ENCODE data around the gene ZFHX3. TPM values are rescaled to one million over a fixed set of nuclear protein-coding genes. Genes with fewer than 3 reads are reported as not detected.

Gene ZFHX3
- total RNA-seq, 2 donors from 2014 or later, result 0.21 to 0.22 TPM

DNA sequence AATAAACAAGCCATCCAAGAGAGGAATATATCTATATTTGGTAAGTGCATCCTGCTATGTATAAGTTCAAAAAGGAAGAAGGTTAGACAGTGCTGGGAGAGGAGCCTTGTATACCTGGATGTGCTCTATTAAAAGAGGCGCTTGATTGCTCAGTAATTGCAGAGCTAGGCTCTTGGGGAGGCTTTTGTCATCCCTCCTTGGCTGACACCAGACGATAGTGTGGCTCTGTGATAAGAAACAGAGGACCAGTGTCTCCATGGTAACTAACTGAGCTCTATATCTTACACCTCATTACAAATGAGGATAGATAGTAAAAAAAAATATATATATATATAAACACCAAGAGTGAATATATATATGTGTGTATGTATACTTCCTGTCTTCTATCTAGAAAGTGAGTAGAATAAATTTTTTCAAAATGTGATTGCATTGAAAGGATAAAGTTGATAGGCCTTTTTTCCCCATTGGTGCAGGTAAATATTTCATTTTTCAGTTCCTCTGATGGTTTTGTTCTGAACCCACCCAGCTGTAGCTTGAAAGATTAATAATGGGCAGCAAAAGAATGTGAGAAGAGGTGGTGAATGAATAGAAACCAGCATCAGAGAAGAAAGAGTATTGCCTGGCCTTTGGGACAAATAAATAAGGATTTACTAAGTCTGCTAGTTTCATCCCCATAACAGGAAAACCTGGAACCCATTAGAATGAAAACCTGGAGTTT, 303.7 kb downstream of the ZFHX3 start:
- no peak overlapping the region for H3K27ac Mint-ChIP-seq
- H3K9me3 Mint-ChIP-seq, result no peaks in the 10 kb centered on the region
- no peaks in the 10 kb centered on the region for H3K4me1 Mint-ChIP-seq
- no peaks in the 10 kb centered on the region for H3K36me3 Mint-ChIP-seq (ENCODE audit: low read depth)
- no peak overlapping the region for H3K4me3 Mint-ChIP-seq
- no peaks in the 10 kb centered on the region for H3K27me3 Mint-ChIP-seq
- ATAC-seq (replicated peaks), result no peak

DNA sequence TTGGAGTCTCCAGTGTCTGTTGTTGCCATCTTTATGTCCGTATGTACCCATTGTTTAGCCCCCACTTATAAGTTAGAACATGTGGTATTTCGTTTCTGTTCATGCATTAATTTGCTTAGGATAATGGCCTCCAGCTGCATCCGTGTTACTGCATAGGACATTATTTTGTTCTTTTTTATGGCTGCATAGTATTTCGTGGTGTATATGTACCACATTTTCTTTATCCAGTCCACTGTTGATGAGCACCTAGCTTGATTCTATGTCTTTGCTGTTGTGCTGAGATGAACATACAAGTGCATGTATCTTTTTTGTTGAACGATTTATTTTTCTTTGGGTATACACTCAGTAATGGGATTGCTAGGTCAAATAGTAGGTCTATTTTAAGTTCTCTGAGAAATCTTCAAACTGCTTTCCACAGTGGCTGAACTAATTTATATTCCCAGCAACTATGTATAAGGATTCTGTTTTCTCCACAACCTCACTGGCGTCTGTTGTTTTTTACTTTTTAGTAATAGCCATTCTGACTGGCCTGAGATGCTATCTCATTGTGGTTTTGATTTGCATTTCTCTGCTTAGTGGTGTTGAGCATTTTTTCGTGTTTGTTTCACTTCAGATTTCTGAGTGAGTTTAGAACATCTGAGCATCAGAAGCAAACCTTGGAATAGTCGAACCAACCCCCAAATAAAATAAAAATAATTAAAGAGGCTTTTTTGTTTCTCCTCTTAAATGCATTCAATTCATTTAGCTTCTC, 304.7 kb downstream of the ZFHX3 start:
- peak; percentile 24 for ATAC-seq (replicated peaks)
- Mint-ChIP-seq H3K36me3 (ENCODE audit: low read depth) (no peaks in the 10 kb centered on the region), H3K27me3 (no peaks in the 10 kb centered on the region), H3K4me1 (no peaks in the 10 kb centered on the region), H3K4me3 (no peak overlapping the region), H3K27ac (no peak overlapping the region), H3K9me3 (no peaks in the 10 kb centered on the region)

DNA sequence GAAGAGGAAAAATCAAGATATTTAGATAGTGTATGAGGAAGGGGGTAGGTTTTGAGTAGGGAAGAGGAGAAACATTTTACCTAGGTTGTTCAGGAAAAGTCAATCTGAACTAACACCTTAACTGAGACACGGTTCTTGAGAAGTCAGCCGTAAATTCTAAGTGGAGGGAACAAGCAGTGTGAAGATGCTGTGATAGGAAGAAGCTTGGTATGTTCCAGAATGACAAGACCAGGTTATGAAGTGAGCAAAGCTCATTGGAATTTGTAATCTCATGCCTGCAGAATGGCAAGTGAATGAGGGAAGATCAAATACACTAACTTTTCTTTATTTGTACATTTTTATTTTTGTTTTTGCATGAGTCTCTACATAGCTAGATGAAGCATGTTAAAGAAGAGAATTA, 307.6 kb downstream of the ZFHX3 start:
- Mint-ChIP-seq H3K36me3 (ENCODE audit: low read depth) (no peaks in the 10 kb centered on the region), H3K4me1 (no peaks in the 10 kb centered on the region), H3K4me3 (no peak overlapping the region), H3K9me3 (no peaks in the 10 kb centered on the region), H3K27me3 (peaks cover under 1% of the 10 kb centered on the region), H3K27ac (no peak overlapping the region)
- no peak for ATAC-seq (replicated peaks)

DNA sequence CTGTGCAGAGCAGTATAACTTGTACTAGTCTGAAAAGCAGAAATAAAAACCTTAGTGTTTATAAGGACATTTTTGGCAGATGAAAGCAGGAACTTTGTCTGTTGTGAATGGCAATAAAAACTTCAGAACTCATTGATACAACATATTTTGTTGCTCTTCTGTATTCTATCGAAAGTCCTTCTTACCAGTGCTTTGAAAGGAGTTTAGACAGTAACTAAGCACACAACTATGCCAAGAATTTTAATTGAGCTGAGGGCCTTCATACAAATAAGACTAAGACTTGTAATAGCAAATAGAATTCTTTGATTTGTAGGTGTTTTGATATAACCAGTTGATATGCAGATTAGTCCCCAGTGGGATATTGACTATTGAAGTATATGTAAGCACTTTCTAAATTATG, 308.4 kb downstream of the ZFHX3 start:
- Mint-ChIP-seq H3K9me3 (peaks cover 6% of the 10 kb centered on the region), H3K36me3 (ENCODE audit: low read depth) (no peaks in the 10 kb centered on the region), H3K27me3 (peaks cover 6% of the 10 kb centered on the region), H3K4me3 (no peak overlapping the region), H3K4me1 (no peaks in the 10 kb centered on the region), H3K27ac (no peak overlapping the region)
- ATAC-seq (replicated peaks), result no peak

DNA sequence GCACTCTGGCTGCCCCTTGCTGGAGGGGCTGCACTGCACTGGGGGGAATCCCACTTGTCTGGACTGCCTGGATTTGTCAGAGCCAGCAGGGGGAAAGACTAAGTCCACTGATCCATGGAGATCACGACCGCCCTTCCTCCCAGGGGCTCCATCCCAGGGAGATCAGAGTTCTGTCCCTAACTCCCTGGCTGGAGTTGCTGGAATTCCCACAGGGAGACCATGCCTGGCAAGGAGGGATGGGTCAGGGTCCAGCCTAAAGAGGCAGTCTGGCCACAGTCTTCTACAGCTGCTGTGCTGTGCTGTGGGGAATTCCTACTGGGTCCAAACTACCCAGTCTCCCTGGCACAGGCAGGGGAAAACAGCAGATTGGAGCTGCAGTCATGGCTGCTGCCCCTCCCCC, 311.9 kb downstream of the ZFHX3 start:
- no peak overlapping the region for H3K27ac Mint-ChIP-seq
- no peaks in the 10 kb centered on the region for H3K4me1 Mint-ChIP-seq
- peaks cover 11% of the 10 kb centered on the region for H3K9me3 Mint-ChIP-seq
- peaks cover 11% of the 10 kb centered on the region for H3K27me3 Mint-ChIP-seq
- no peaks in the 10 kb centered on the region for H3K36me3 Mint-ChIP-seq (ENCODE audit: low read depth)
- no peak overlapping the region for H3K4me3 Mint-ChIP-seq
- no peak for ATAC-seq (replicated peaks)
